Measurements from ENCODE around the gene BICC1. TPM values are rescaled to one million over a fixed set of nuclear protein-coding genes. Genes with fewer than 3 reads are reported as not detected.

The BICC1 gene
- polyA plus RNA-seq, 1 donor: 6.2 TPM

GRCh38 chr10:58701405-58702135, 188.9 kb downstream of the BICC1 start:
- Histone ChIP-seq H3K9me3 (ENCODE audit: control insufficient read depth, low read depth, low read length) (no peaks in the 10 kb centered on the region), H3K27me3 (ENCODE audit: control insufficient read depth, insufficient read depth, low read length) (no peaks in the 10 kb centered on the region), H3K36me3 (ENCODE audit: control insufficient read depth, insufficient read depth, low read length) (no peaks in the 10 kb centered on the region), H3K4me1 (ENCODE audit: control insufficient read depth, insufficient read depth, low read length) (no peaks in the 10 kb centered on the region), H3K4me3 (ENCODE audit: low read length) (no peak overlapping the region), H3K27ac (ENCODE audit: low read length) (no peak overlapping the region)
- DNase-seq: no peak
- 70% methylated on average over 4 of the region's 6 CpGs for WGBS (ENCODE audit: insufficient coverage, low lambda C conversion rate)

DNA sequence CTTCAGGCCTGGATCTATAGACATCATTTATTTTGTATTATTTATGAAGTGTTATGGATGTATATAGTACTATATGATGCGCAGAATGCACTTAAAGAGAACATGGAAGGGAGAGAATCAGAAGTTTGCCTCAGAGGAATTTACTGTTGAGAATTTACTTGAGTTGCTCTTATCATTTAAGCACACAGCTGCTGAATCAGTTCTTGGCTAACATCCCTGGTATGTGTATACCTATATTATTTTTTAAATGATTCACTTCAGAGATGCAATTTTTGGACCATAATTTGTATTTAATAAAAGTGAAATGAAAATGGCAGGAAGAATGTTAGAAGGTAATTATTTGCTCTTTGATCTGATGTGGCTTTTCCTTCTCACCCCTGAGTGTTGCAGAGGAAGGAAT, 191.6 kb downstream of the BICC1 start:
- Histone ChIP-seq H3K9me3 (ENCODE audit: control insufficient read depth, low read depth, low read length) (no peaks in the 10 kb centered on the region), H3K36me3 (ENCODE audit: control insufficient read depth, insufficient read depth, low read length) (no peaks in the 10 kb centered on the region), H3K27ac (ENCODE audit: low read length) (no peak overlapping the region), H3K4me1 (ENCODE audit: control insufficient read depth, insufficient read depth, low read length) (no peaks in the 10 kb centered on the region), H3K27me3 (ENCODE audit: control insufficient read depth, insufficient read depth, low read length) (no peaks in the 10 kb centered on the region), H3K4me3 (ENCODE audit: low read length) (no peak overlapping the region)
- WGBS (ENCODE audit: insufficient coverage, low lambda C conversion rate): 100% methylated on average over 1 of the region's 1 CpG
- no peak for DNase-seq

GRCh38 chr10:58704671-58705141, 192.0 kb downstream of the BICC1 start:
- WGBS (ENCODE audit: insufficient coverage, low lambda C conversion rate): 10% methylated on average over 2 of the region's 5 CpGs
- Histone ChIP-seq H3K27me3 (ENCODE audit: control insufficient read depth, insufficient read depth, low read length) (no peaks in the 10 kb centered on the region), H3K4me3 (ENCODE audit: low read length) (no peak overlapping the region), H3K36me3 (ENCODE audit: control insufficient read depth, insufficient read depth, low read length) (no peaks in the 10 kb centered on the region), H3K27ac (ENCODE audit: low read length) (no peak overlapping the region), H3K4me1 (ENCODE audit: control insufficient read depth, insufficient read depth, low read length) (no peaks in the 10 kb centered on the region), H3K9me3 (ENCODE audit: control insufficient read depth, low read depth, low read length) (no peaks in the 10 kb centered on the region)
- no peak for DNase-seq

DNA sequence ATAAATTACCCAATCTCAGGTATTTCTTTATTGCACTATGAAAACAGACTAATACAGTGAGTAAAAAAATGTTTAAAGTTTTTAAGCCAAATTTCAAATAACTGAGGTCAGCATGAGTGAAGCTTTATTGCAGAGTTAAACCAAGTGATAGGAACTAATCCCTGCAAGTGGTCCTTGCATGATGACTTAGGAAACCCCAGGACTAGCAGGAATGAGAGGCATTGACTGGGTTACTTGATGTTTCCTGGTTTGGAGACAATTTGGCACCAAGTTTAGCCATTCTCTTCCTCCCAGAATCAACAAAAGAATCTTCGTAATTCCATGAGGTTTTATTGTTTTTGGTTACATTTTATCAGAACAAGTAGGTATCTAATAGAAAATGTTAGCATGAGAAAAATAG, 194.2 kb downstream of the BICC1 start:
- Histone ChIP-seq H3K4me1 (ENCODE audit: control insufficient read depth, insufficient read depth, low read length) (no peaks in the 10 kb centered on the region), H3K9me3 (ENCODE audit: control insufficient read depth, low read depth, low read length) (no peaks in the 10 kb centered on the region), H3K36me3 (ENCODE audit: control insufficient read depth, insufficient read depth, low read length) (no peaks in the 10 kb centered on the region), H3K27ac (ENCODE audit: low read length) (no peak overlapping the region), H3K27me3 (ENCODE audit: control insufficient read depth, insufficient read depth, low read length) (no peaks in the 10 kb centered on the region), H3K4me3 (ENCODE audit: low read length) (no peak overlapping the region)
- no CpG with 5 or more reads among the region's 1 CpG for WGBS (ENCODE audit: insufficient coverage, low lambda C conversion rate)
- no peak for DNase-seq

- no peaks in the 10 kb centered on the region for H3K9me3 ChIP-seq (ENCODE audit: control insufficient read depth, low read depth, low read length)
- no peaks in the 10 kb centered on the region for H3K36me3 ChIP-seq (ENCODE audit: control insufficient read depth, insufficient read depth, low read length)
- DNase-seq: no peak
- no peak overlapping the region for H3K4me3 ChIP-seq (ENCODE audit: low read length)
- H3K4me1 ChIP-seq (ENCODE audit: control insufficient read depth, insufficient read depth, low read length): no peaks in the 10 kb centered on the region
- no peaks in the 10 kb centered on the region for H3K27me3 ChIP-seq (ENCODE audit: control insufficient read depth, insufficient read depth, low read length)
- 87% methylated on average over 3 of the region's 3 CpGs for WGBS (ENCODE audit: insufficient coverage, low lambda C conversion rate)
- H3K27ac ChIP-seq (ENCODE audit: low read length): no peak overlapping the region
These were observed 199.5 kb downstream of the BICC1 start for GRCh38 chr10:58712141-58712540.

- DNase-seq: no peak
- Histone ChIP-seq H3K36me3 (ENCODE audit: control insufficient read depth, insufficient read depth, low read length) (no peaks in the 10 kb centered on the region), H3K4me1 (ENCODE audit: control insufficient read depth, insufficient read depth, low read length) (no peaks in the 10 kb centered on the region), H3K27me3 (ENCODE audit: control insufficient read depth, insufficient read depth, low read length) (no peaks in the 10 kb centered on the region), H3K4me3 (ENCODE audit: low read length) (no peak overlapping the region), H3K9me3 (ENCODE audit: control insufficient read depth, low read depth, low read length) (no peaks in the 10 kb centered on the region), H3K27ac (ENCODE audit: low read length) (no peak overlapping the region)
- WGBS (ENCODE audit: insufficient coverage, low lambda C conversion rate): no CpG with 5 or more reads among the region's 1 CpG
These were observed 200.3 kb downstream of the BICC1 start for GRCh38 chr10:58712982-58713381.

DNA sequence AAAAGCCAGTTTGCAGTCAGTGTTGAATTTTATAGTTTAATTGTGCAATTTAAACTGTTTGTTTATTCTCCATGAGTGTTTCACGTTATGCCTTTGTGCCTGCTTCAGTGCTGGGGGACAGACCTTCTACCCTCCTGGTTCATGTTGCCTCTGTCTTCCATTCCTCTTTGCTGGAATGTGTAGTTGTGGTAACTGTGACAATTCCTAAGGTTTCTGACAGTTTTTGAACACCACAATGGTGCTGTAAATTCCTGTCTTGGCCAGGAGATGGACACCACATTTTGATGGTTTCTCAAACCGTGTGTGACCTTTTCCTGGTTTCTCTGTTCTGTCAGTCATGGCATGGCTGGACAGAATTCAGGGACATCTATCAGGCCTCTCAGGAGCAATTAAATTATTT, 201.7 kb downstream of the BICC1 start:
- no peak overlapping the region for H3K27ac ChIP-seq (ENCODE audit: low read length)
- no CpG with 5 or more reads among the region's 2 CpGs for WGBS (ENCODE audit: insufficient coverage, low lambda C conversion rate)
- H3K4me3 ChIP-seq (ENCODE audit: low read length): no peak overlapping the region
- H3K4me1 ChIP-seq (ENCODE audit: control insufficient read depth, insufficient read depth, low read length): no peaks in the 10 kb centered on the region
- no peak for DNase-seq
- no peaks in the 10 kb centered on the region for H3K27me3 ChIP-seq (ENCODE audit: control insufficient read depth, insufficient read depth, low read length)
- H3K36me3 ChIP-seq (ENCODE audit: control insufficient read depth, insufficient read depth, low read length): no peaks in the 10 kb centered on the region
- H3K9me3 ChIP-seq (ENCODE audit: control insufficient read depth, low read depth, low read length): no peaks in the 10 kb centered on the region

DNA sequence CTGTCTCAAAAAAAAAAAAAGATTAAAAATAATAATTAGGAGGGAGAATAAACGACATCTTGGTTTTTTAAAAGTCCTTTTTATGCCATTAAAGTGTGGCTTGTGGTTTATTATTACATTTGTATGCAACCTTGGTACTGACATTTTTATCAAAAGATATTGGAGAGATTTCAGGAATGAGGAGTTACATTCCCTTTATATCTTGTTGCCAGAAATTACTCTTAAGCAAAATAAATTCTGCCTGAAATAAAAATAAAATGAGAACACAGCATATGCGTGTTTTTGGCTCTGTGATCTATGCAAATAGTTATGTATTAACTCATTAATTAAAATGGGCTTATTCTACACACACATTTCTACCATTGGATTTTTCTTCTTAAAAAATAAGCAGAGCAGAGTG, 202.4 kb downstream of the BICC1 start:
- 100% methylated on average over 1 of the region's 2 CpGs for WGBS (ENCODE audit: insufficient coverage, low lambda C conversion rate)
- H3K36me3 ChIP-seq (ENCODE audit: control insufficient read depth, insufficient read depth, low read length): no peaks in the 10 kb centered on the region
- H3K27ac ChIP-seq (ENCODE audit: low read length): no peak overlapping the region

DNA sequence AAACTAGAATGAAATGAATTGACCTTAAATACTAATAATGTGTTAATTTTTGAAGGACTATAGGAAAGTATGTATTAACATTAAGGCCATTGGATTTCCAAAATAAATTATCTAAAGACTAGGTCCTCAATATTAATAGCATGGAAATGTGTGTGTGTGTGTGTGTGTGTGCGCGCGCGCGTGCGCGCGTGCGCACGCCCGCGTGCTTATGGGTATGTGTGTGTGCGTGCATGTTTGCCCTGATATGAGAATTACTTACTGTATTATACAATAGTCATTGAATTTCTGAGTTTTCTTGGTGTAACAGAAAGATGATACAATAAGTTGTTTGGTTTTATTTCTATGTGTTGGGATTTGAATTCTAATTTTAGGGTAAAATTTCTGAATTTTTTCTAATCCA, 205.9 kb downstream of the BICC1 start:
- no peak for DNase-seq
- no CpG with 5 or more reads among the region's 13 CpGs for WGBS (ENCODE audit: insufficient coverage, low lambda C conversion rate)
- Histone ChIP-seq H3K4me1 (ENCODE audit: control insufficient read depth, insufficient read depth, low read length) (no peaks in the 10 kb centered on the region), H3K27me3 (ENCODE audit: control insufficient read depth, insufficient read depth, low read length) (no peaks in the 10 kb centered on the region), H3K9me3 (ENCODE audit: control insufficient read depth, low read depth, low read length) (no peaks in the 10 kb centered on the region), H3K4me3 (ENCODE audit: low read length) (no peak overlapping the region), H3K27ac (ENCODE audit: low read length) (no peak overlapping the region), H3K36me3 (ENCODE audit: control insufficient read depth, insufficient read depth, low read length) (no peaks in the 10 kb centered on the region)

More for the DNA sequence above, 202.4 kb downstream of the BICC1 start:
- H3K4me3 ChIP-seq (ENCODE audit: low read length): no peak overlapping the region
- H3K9me3 ChIP-seq (ENCODE audit: control insufficient read depth, low read depth, low read length): no peaks in the 10 kb centered on the region
- no peaks in the 10 kb centered on the region for H3K4me1 ChIP-seq (ENCODE audit: control insufficient read depth, insufficient read depth, low read length)
- DNase-seq: no peak
- H3K27me3 ChIP-seq (ENCODE audit: control insufficient read depth, insufficient read depth, low read length): no peaks in the 10 kb centered on the region

GRCh38 chr10:58721601-58722281, 209.1 kb downstream of the BICC1 start:
- no peaks in the 10 kb centered on the region for H3K9me3 ChIP-seq (ENCODE audit: control insufficient read depth, low read depth, low read length)
- H3K36me3 ChIP-seq (ENCODE audit: control insufficient read depth, insufficient read depth, low read length): no peaks in the 10 kb centered on the region
- H3K4me1 ChIP-seq (ENCODE audit: control insufficient read depth, insufficient read depth, low read length): no peaks in the 10 kb centered on the region
- no peak for DNase-seq
- H3K4me3 ChIP-seq (ENCODE audit: low read length): no peak overlapping the region
- H3K27me3 ChIP-seq (ENCODE audit: control insufficient read depth, insufficient read depth, low read length): no peaks in the 10 kb centered on the region
- H3K27ac ChIP-seq (ENCODE audit: low read length): no peak overlapping the region
- 100% methylated on average over 1 of the region's 4 CpGs for WGBS (ENCODE audit: insufficient coverage, low lambda C conversion rate)
